Measurements from ENCODE around the gene S1PR4. TPM values are rescaled to one million over a fixed set of nuclear protein-coding genes. Genes with fewer than 3 reads are reported as not detected.
A peak's percentile ranks its signal among the peaks of the same experiment; 100 is the strongest.
"Not testable (repeated sequence)": the region's sequence is repeated elsewhere in the genome, so short reads cannot be mapped to it uniquely, and the experiment has no call there.

S1PR4 gene
- total RNA-seq, 1 experiment from 2014 or later = not detected

DNA sequence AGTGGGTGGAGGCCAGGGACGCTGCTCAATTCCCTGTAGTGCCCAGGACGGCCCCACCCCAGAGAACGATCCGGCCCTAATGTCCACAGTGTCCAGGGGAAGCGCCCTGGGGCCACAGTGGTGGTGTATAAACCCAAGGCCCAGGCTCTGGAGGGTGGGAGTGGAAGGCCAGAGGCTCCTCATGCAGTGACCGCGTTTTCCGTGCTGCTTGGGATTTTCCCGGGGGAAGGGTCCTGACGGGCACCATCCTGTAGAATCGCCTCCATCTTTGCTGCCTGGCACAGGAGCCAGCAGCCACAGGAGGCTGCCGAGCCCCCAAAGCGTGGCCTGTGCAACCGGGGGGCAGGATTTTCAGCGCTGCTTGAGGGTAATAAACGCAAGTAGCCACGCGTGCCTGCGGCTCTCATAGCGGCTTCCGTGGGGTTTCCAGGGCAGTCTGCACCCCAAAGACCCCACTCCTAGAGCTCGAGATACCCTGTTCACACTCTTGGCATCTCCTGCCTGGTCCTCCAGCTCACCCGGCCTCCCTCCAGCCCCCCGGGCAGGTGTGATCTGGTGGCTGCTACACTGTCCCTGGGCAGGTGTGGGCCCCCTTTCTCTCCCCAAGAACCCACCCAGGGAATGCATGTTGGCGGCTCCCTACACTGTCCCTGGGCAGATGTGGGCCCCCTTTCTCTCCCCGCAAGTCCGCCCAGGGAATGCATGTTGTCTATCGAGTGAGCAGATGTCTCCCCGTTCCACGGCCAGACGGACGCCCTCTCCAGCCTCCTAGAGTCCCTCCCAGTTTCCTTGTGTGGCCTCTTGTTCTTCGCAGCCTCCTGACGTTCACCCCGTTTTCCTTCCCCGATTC, 9.3 kb downstream of the S1PR4 start:
- Histone ChIP-seq H3K27ac (ENCODE audit: low read length) (no peak overlapping the region), H3K36me3 (ENCODE audit: insufficient read depth, low read length) (no peaks in the 10 kb centered on the region), H3K9ac (ENCODE audit: low read length) (peak overlapping the region; percentile 98), H2AFZ (ENCODE audit: low read length) (no peak overlapping the region), H3K27me3 (ENCODE audit: low read length) (no peaks in the 10 kb centered on the region), H3K9me3 (ENCODE audit: low read length) (no peaks in the 10 kb centered on the region), H4K20me1 (ENCODE audit: insufficient read depth, low read depth, low read length) (peaks cover 46% of the 10 kb centered on the region), H3K9me2 (replicated peaks; ENCODE audit: insufficient read depth, low read length) (no peaks in the 10 kb centered on the region), H3K4me1 (ENCODE audit: low read length) (peaks cover 16% of the 10 kb centered on the region), H3K79me2 (ENCODE audit: low read length) (peaks cover 59% of the 10 kb centered on the region), H3K4me3 (ENCODE audit: low read length) (peak overlapping the region; percentile 99; the same call in 1 of the 2 replicates), H3K4me2 (ENCODE audit: low read depth, low read length, poor library complexity, severe bottlenecking) (peak overlapping the region; percentile 97)
- no peak for DNase-seq

- no peak overlapping the region for H3K4me2 ChIP-seq (ENCODE audit: low read depth, low read length, poor library complexity, severe bottlenecking)
Measured at GRCh38 chr19:3188627-3189596, 10.3 kb downstream of the S1PR4 start.

GRCh38 chr19:3189702-3190469, 11.3 kb downstream of the S1PR4 start:
- no peaks in the 10 kb centered on the region for H3K9me2 ChIP-seq (replicated peaks; ENCODE audit: insufficient read depth, low read length)
- peaks cover 53% of the 10 kb centered on the region for H4K20me1 ChIP-seq (ENCODE audit: insufficient read depth, low read depth, low read length)
- no peaks in the 10 kb centered on the region for H3K36me3 ChIP-seq (ENCODE audit: insufficient read depth, low read length)
- no peak overlapping the region for H3K4me2 ChIP-seq (ENCODE audit: low read depth, low read length, poor library complexity, severe bottlenecking)
- H3K9me3 ChIP-seq (ENCODE audit: low read length) = no peaks in the 10 kb centered on the region
- peaks cover 59% of the 10 kb centered on the region for H3K79me2 ChIP-seq (ENCODE audit: low read length)
- H3K27me3 ChIP-seq (ENCODE audit: low read length) = no peaks in the 10 kb centered on the region
- no peak overlapping the region for H2AFZ ChIP-seq (ENCODE audit: low read length)
- DNase-seq = no peak
- no peak overlapping the region for H3K4me3 ChIP-seq (ENCODE audit: low read length)
- no peak overlapping the region for H3K9ac ChIP-seq (ENCODE audit: low read length)
- H3K4me1 ChIP-seq (ENCODE audit: low read length) = peaks cover 14% of the 10 kb centered on the region
- no peak overlapping the region for H3K27ac ChIP-seq (ENCODE audit: low read length)

More at GRCh38 chr19:3188627-3189596, 10.3 kb downstream of the S1PR4 start:
- H3K36me3 ChIP-seq (ENCODE audit: insufficient read depth, low read length) = no peaks in the 10 kb centered on the region
- H3K79me2 ChIP-seq (ENCODE audit: low read length) = peaks cover 59% of the 10 kb centered on the region
- no peaks in the 10 kb centered on the region for H3K27me3 ChIP-seq (ENCODE audit: low read length)
- no peak overlapping the region for H3K4me3 ChIP-seq (ENCODE audit: low read length)
- no peak overlapping the region for H3K27ac ChIP-seq (ENCODE audit: low read length)
- H4K20me1 ChIP-seq (ENCODE audit: insufficient read depth, low read depth, low read length) = peaks cover 46% of the 10 kb centered on the region
- H3K4me1 ChIP-seq (ENCODE audit: low read length) = peaks cover 16% of the 10 kb centered on the region
- H3K9me3 ChIP-seq (ENCODE audit: low read length) = no peaks in the 10 kb centered on the region
- H2AFZ ChIP-seq (ENCODE audit: low read length) = no peak overlapping the region
- H3K9ac ChIP-seq (ENCODE audit: low read length) = no peak overlapping the region
- H3K9me2 ChIP-seq (replicated peaks; ENCODE audit: insufficient read depth, low read length) = no peaks in the 10 kb centered on the region
- DNase-seq = no peak

DNA sequence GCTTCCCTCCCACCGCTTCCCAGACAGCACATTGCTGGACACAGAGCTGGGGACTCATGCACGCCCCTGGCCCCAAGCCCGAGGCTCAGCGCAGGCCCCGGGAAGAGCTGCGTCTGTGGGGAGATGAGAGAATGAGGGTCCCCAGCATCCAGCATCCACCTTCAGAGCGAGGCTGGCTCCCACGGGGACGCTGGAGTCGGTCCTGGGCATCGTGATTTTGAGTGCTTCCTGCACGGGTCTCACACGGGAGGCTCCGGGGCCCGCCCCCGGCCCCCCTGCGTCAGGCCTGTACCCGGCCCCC, 11.9 kb downstream of the S1PR4 start:
- no peak overlapping the region for H3K27ac ChIP-seq (ENCODE audit: low read length)
- H3K9ac ChIP-seq (ENCODE audit: low read length) = no peak overlapping the region
- no peaks in the 10 kb centered on the region for H3K27me3 ChIP-seq (ENCODE audit: low read length)

DNA sequence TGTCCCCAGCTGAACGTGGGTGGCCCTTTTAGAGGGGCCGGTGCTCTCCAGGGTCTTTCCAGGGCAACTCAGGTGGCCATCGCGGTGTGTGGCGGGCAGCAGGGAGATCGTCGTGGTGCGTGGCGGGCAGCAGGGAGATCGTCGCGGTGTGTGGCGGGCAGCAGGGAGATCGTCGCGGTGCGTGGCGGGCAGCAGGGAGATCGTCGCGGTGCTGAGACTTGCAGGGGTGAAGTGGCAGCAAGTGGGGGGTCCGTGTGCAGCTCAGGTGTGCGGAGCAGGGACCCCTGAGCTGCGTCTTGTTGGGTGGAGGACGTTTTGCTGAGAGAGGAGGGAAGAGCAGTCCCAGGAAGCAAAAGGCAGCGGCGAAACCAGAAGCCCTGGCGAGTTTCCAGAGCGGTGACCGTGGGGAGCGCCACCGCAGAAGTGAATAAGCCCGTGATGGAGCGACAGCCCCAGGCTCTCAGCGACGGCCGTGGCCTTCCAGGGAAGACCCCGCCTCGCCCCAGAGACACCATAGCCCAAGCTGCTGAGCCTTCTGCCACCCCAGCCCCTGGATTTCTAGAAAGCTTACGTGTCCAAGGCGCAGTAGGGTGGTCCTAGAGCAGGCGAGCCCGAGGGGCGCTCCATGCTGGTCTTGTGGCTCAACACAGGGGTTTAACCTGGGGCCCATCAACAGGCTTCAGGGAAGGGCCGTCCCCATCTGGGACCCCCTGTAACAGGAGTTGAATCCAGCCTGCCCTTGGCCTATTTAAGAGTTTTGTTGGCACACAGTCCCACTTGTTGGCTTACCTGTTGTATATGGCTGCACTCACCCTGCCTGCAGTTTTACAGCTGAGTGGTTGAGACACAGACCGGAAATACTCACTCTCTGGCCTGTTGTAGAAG, 12.6 kb downstream of the S1PR4 start:
- peaks cover 50% of the 10 kb centered on the region for H4K20me1 ChIP-seq (ENCODE audit: insufficient read depth, low read depth, low read length)
- peaks cover 55% of the 10 kb centered on the region for H3K79me2 ChIP-seq (ENCODE audit: low read length)

More for the DNA sequence above, 11.9 kb downstream of the S1PR4 start:
- Histone ChIP-seq H3K79me2 (ENCODE audit: low read length) (peaks cover 59% of the 10 kb centered on the region), H2AFZ (ENCODE audit: low read length) (no peak overlapping the region), H3K4me1 (ENCODE audit: low read length) (peaks cover 11% of the 10 kb centered on the region), H3K4me2 (ENCODE audit: low read depth, low read length, poor library complexity, severe bottlenecking) (no peak overlapping the region), H3K4me3 (ENCODE audit: low read length) (no peak overlapping the region), H3K9me3 (ENCODE audit: low read length) (no peaks in the 10 kb centered on the region), H3K9me2 (replicated peaks; ENCODE audit: insufficient read depth, low read length) (no peaks in the 10 kb centered on the region), H4K20me1 (ENCODE audit: insufficient read depth, low read depth, low read length) (peaks cover 53% of the 10 kb centered on the region), H3K36me3 (ENCODE audit: insufficient read depth, low read length) (no peaks in the 10 kb centered on the region)
- no peak for DNase-seq

DNA sequence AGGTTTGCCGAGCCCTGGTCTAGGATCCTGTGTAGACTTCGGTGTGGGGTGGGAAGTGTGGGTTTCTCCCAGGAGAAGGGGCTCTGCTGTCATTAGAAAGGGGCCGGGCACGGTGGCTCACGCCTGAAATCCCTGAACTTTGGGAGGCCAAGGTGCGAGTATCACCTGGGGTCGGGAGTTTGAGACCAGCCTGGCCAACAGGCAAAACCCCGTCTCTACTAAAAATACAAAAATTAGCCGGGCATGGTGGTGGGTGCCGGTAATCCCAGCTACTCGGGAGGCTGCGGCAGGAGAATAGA, 13.2 kb downstream of the S1PR4 start:
- peaks cover 49% of the 10 kb centered on the region for H3K79me2 ChIP-seq (ENCODE audit: low read length)

More for the DNA sequence above, 12.6 kb downstream of the S1PR4 start:
- H3K9me2 ChIP-seq (replicated peaks; ENCODE audit: insufficient read depth, low read length) = no peaks in the 10 kb centered on the region
- DNase-seq = no peak
- no peak overlapping the region for H3K9ac ChIP-seq (ENCODE audit: low read length)
- no peak overlapping the region for H3K4me3 ChIP-seq (ENCODE audit: low read length)
- no peak overlapping the region for H3K4me2 ChIP-seq (ENCODE audit: low read depth, low read length, poor library complexity, severe bottlenecking)
- H3K27me3 ChIP-seq (ENCODE audit: low read length) = no peaks in the 10 kb centered on the region
- no peak overlapping the region for H3K27ac ChIP-seq (ENCODE audit: low read length)
- no peaks in the 10 kb centered on the region for H3K36me3 ChIP-seq (ENCODE audit: insufficient read depth, low read length)
- H3K4me1 ChIP-seq (ENCODE audit: low read length) = peaks cover 11% of the 10 kb centered on the region
- H2AFZ ChIP-seq (ENCODE audit: low read length) = no peak overlapping the region
- no peaks in the 10 kb centered on the region for H3K9me3 ChIP-seq (ENCODE audit: low read length)

DNA sequence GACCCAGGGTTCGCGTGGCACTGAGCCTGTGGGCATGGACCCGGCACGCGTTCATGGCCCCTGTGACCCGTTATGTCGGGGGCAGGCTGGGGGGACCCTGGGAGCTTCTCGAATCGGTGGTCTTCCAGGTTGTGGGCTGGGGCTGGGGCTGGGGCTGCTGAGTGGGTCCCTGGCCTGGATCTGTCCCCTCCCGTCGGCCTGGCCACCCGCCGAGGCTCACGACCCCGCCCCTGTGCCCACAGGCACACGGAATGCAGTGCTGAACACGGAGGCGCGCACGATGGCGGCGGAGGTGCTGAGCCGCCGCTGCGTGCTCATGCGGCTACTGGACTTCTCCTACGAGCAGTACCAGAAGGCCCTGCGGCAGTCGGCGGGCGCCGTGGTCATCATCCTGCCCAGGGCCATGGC, 13.7 kb downstream of the S1PR4 start:
- H3K27me3 ChIP-seq (ENCODE audit: low read length) = no peaks in the 10 kb centered on the region
- H4K20me1 ChIP-seq (ENCODE audit: insufficient read depth, low read depth, low read length) = peaks cover 40% of the 10 kb centered on the region
- H3K9me3 ChIP-seq (ENCODE audit: low read length) = no peaks in the 10 kb centered on the region
- H3K9ac ChIP-seq (ENCODE audit: low read length) = no peak overlapping the region
- no peaks in the 10 kb centered on the region for H3K9me2 ChIP-seq (replicated peaks; ENCODE audit: insufficient read depth, low read length)
- DNase-seq = no peak
- H3K27ac ChIP-seq (ENCODE audit: low read length) = no peak overlapping the region
- H3K4me1 ChIP-seq (ENCODE audit: low read length) = peaks cover 5% of the 10 kb centered on the region
- H3K79me2 ChIP-seq (ENCODE audit: low read length) = peaks cover 44% of the 10 kb centered on the region
- no peak overlapping the region for H3K4me2 ChIP-seq (ENCODE audit: low read depth, low read length, poor library complexity, severe bottlenecking)
- no peak overlapping the region for H3K4me3 ChIP-seq (ENCODE audit: low read length)
- no peak overlapping the region for H2AFZ ChIP-seq (ENCODE audit: low read length)
- H3K36me3 ChIP-seq (ENCODE audit: insufficient read depth, low read length) = no peaks in the 10 kb centered on the region

More for the DNA sequence above, 13.2 kb downstream of the S1PR4 start:
- not testable (repeated sequence) for DNase-seq; H3K4me2 ChIP-seq (ENCODE audit: low read depth, low read length, poor library complexity, severe bottlenecking); H3K9me3 ChIP-seq (ENCODE audit: low read length); H3K27ac ChIP-seq (ENCODE audit: low read length); H2AFZ ChIP-seq (ENCODE audit: low read length); H3K9me2 ChIP-seq (replicated peaks; ENCODE audit: insufficient read depth, low read length); H3K9ac ChIP-seq (ENCODE audit: low read length); H3K27me3 ChIP-seq (ENCODE audit: low read length); H3K4me3 ChIP-seq (ENCODE audit: low read length); H3K36me3 ChIP-seq (ENCODE audit: insufficient read depth, low read length)
- Histone ChIP-seq H4K20me1 (ENCODE audit: insufficient read depth, low read depth, low read length) (peaks cover 44% of the 10 kb centered on the region), H3K4me1 (ENCODE audit: low read length) (peaks cover 10% of the 10 kb centered on the region)

Measured in Karpas-422 (cell line).